Karpas-422 (cell line): ENCODE data around the gene ABCC10. TPM values are rescaled to one million over a fixed set of nuclear protein-coding genes. Genes with fewer than 3 reads are reported as not detected.

Source experiments
- DNase-seq: peaks from one replicate; pipeline ENCODE4 v3.0.0-alpha.2; 2015
- H2AFZ ChIP-seq: fragments of 200-600 bp; sonication (generic); 2 replicates; pipeline ENCODE4 v1.6.1; 2014; ENCODE audit warnings: antibody characterized with exemption, low read length, mixed read lengths
- H3K27ac ChIP-seq: fragments of 200-600 bp; sonication (generic); 2 replicates; pipeline ENCODE4 v1.5.1; 2014; ENCODE audit warnings: mild to moderate bottlenecking, low read length, moderate library complexity
- H3K27me3 ChIP-seq: fragments of 200-600 bp; sonication (generic); 2 replicates; pipeline ENCODE4 v1.6.1; 2014; ENCODE audit warnings: low read length, mixed read lengths
- H3K36me3 ChIP-seq: fragments of 200-600 bp; sonication (generic); 2 replicates; pipeline ENCODE4 v1.6.1; 2014; ENCODE audit warnings: low read length, mixed read lengths; ENCODE audit not compliant: insufficient read depth
- H3K4me1 ChIP-seq: fragments of 200-600 bp; sonication (generic); 2 replicates; pipeline ENCODE4 v1.6.1; 2014; ENCODE audit warnings: mild to moderate bottlenecking, low read length, mixed read lengths
- H3K4me2 ChIP-seq: fragments of 200-600 bp; sonication (generic); 2 replicates; pipeline ENCODE4 v1.6.1; 2014; ENCODE audit warnings: low read length, low read depth, mild to moderate bottlenecking; ENCODE audit not compliant: poor library complexity, severe bottlenecking
- H3K4me3 ChIP-seq: fragments of 200-600 bp; sonication (generic); 2 replicates; pipeline ENCODE4 v1.5.1; 2014; ENCODE audit warnings: mild to moderate bottlenecking, antibody characterized with exemption, low read length, mixed read lengths
- H3K79me2 ChIP-seq: fragments of 200-600 bp; sonication (generic); 2 replicates; pipeline ENCODE4 v1.6.1; 2014; ENCODE audit warnings: mild to moderate bottlenecking, low read length, mixed read lengths
- H3K9ac ChIP-seq: fragments of 200-600 bp; sonication (generic); 2 replicates; pipeline ENCODE4 v1.6.0; 2014; ENCODE audit warnings: low read length
- H3K9me2 ChIP-seq: fragments of 200-600 bp; sonication (generic), shearing (Covaris generic); replicated peaks from 2 replicates; pipeline ENCODE4 v1.6.0; 2014; ENCODE audit warnings: mild to moderate bottlenecking, low read length, moderate library complexity; ENCODE audit not compliant: insufficient read depth
- H3K9me3 ChIP-seq: fragments of 300-700, 200-600 bp; sonication (generic); 2 replicates; pipeline ENCODE4 v1.6.1; 2014; ENCODE audit warnings: low read length, mixed read lengths
- H4K20me1 ChIP-seq: fragments of 200-600 bp; sonication (generic); 2 replicates; pipeline ENCODE4 v1.6.1; 2014; ENCODE audit warnings: mild to moderate bottlenecking, antibody characterized with exemption, low read length, low read depth; ENCODE audit not compliant: insufficient read depth
- total RNA-seq: library from RNA; depleted of rRNA; stranded (reverse); fragments of >200 nt; shearing (Covaris generic); gene quantifications from 2 replicates; pipeline ENCODE4 v1.2.3, GENCODE V29; 2014; ENCODE audit warnings: low replicate concordance

The ABCC10 gene
- total RNA-seq, 1 experiment from 2014 or later = 33.5 TPM

GRCh38 chr6:43442935-43443334 lies 15.6 kb downstream of the ABCC10 start:
- Histone ChIP-seq H3K4me2 (no peak overlapping the region), H3K36me3 (peaks cover 2% of the 10 kb centered on the region; the same call in 1 of the 2 replicates), H4K20me1 (no peaks in the 10 kb centered on the region), H3K27ac (no peak overlapping the region), H3K9me2 (no peaks in the 10 kb centered on the region), H3K4me1 (no peaks in the 10 kb centered on the region), H3K9ac (no peak overlapping the region), H3K4me3 (no peak overlapping the region), H3K9me3 (no peaks in the 10 kb centered on the region), H3K27me3 (no peaks in the 10 kb centered on the region), H3K79me2 (no peaks in the 10 kb centered on the region), H2AFZ (no peak overlapping the region)
- DNase-seq = no peak

- no peak overlapping the region for H3K9ac ChIP-seq
- no peaks in the 10 kb centered on the region for H4K20me1 ChIP-seq
- H3K4me1 ChIP-seq = no peaks in the 10 kb centered on the region
- H3K79me2 ChIP-seq = no peaks in the 10 kb centered on the region
- H2AFZ ChIP-seq = no peak overlapping the region
- H3K4me3 ChIP-seq = no peak overlapping the region
- H3K4me2 ChIP-seq = no peak overlapping the region
- no peaks in the 10 kb centered on the region for H3K9me3 ChIP-seq
- no peak for DNase-seq
- no peaks in the 10 kb centered on the region; the same call in 1 of the 2 replicates for H3K36me3 ChIP-seq
- no peaks in the 10 kb centered on the region for H3K27me3 ChIP-seq
- H3K27ac ChIP-seq = no peak overlapping the region
- no peaks in the 10 kb centered on the region for H3K9me2 ChIP-seq
Observed at GRCh38 chr6:43444036-43444435, 16.7 kb downstream of the ABCC10 start.

- H4K20me1 ChIP-seq = no peaks in the 10 kb centered on the region
- H2AFZ ChIP-seq = no peak overlapping the region
- DNase-seq = no peak
- H3K27ac ChIP-seq = no peak overlapping the region
- H3K27me3 ChIP-seq = no peaks in the 10 kb centered on the region
- H3K36me3 ChIP-seq = peaks cover 3% of the 10 kb centered on the region; the same call in 1 of the 2 replicates
- H3K9ac ChIP-seq = no peak overlapping the region
- no peak overlapping the region for H3K4me3 ChIP-seq
- no peaks in the 10 kb centered on the region for H3K9me3 ChIP-seq
- H3K4me1 ChIP-seq = no peaks in the 10 kb centered on the region
- no peaks in the 10 kb centered on the region for H3K9me2 ChIP-seq
- H3K4me2 ChIP-seq = no peak overlapping the region
- H3K79me2 ChIP-seq = no peaks in the 10 kb centered on the region
Observed at GRCh38 chr6:43444582-43444981, 17.2 kb downstream of the ABCC10 start.

- no peaks in the 10 kb centered on the region for H3K9me3 ChIP-seq
- H3K36me3 ChIP-seq = peaks cover 3% of the 10 kb centered on the region; the same call in 1 of the 2 replicates
Observed at GRCh38 chr6:43445576-43445975, 18.2 kb downstream of the ABCC10 start.

GRCh38 chr6:43447604-43448003 lies 20.3 kb downstream of the ABCC10 start:
- Histone ChIP-seq H3K36me3 (peaks cover 8% of the 10 kb centered on the region), H3K9ac (no peak overlapping the region), H3K27ac (no peak overlapping the region), H3K4me1 (no peaks in the 10 kb centered on the region), H3K4me2 (no peak overlapping the region), H3K9me3 (no peaks in the 10 kb centered on the region), H3K9me2 (no peaks in the 10 kb centered on the region), H3K79me2 (no peaks in the 10 kb centered on the region), H3K27me3 (no peaks in the 10 kb centered on the region), H4K20me1 (no peaks in the 10 kb centered on the region), H2AFZ (no peak overlapping the region), H3K4me3 (no peak overlapping the region)
- no peak for DNase-seq

More at GRCh38 chr6:43445576-43445975, 18.2 kb downstream of the ABCC10 start:
- Histone ChIP-seq H3K4me1 (no peaks in the 10 kb centered on the region), H3K79me2 (no peaks in the 10 kb centered on the region), H3K27ac (no peak overlapping the region), H2AFZ (no peak overlapping the region), H3K9ac (no peak overlapping the region), H3K27me3 (no peaks in the 10 kb centered on the region), H3K4me2 (no peak overlapping the region), H4K20me1 (no peaks in the 10 kb centered on the region), H3K4me3 (no peak overlapping the region), H3K9me2 (no peaks in the 10 kb centered on the region)
- DNase-seq = no peak

GRCh38 chr6:43448916-43449315 lies 21.6 kb downstream of the ABCC10 start:
- no peaks in the 10 kb centered on the region for H3K79me2 ChIP-seq
- no peaks in the 10 kb centered on the region for H4K20me1 ChIP-seq
- DNase-seq = no peak
- no peaks in the 10 kb centered on the region for H3K9me3 ChIP-seq
- H2AFZ ChIP-seq = no peak overlapping the region
- H3K9me2 ChIP-seq = no peaks in the 10 kb centered on the region
- no peak overlapping the region for H3K27ac ChIP-seq
- no peaks in the 10 kb centered on the region for H3K4me1 ChIP-seq
- peaks cover 8% of the 10 kb centered on the region for H3K36me3 ChIP-seq
- H3K27me3 ChIP-seq = no peaks in the 10 kb centered on the region
- no peak overlapping the region for H3K9ac ChIP-seq
- H3K4me3 ChIP-seq = no peak overlapping the region
- H3K4me2 ChIP-seq = no peak overlapping the region

GRCh38 chr6:43450699-43451131 lies 23.4 kb downstream of the ABCC10 start:
- no peak overlapping the region for H3K4me2 ChIP-seq
- H3K27ac ChIP-seq = no peak overlapping the region
- no peaks in the 10 kb centered on the region for H3K27me3 ChIP-seq
- H3K36me3 ChIP-seq = peaks cover 8% of the 10 kb centered on the region
- H4K20me1 ChIP-seq = no peaks in the 10 kb centered on the region
- no peak overlapping the region for H3K9ac ChIP-seq
- DNase-seq = no peak
- H3K4me3 ChIP-seq = no peak overlapping the region
- H3K4me1 ChIP-seq = peaks cover 9% of the 10 kb centered on the region
- no peaks in the 10 kb centered on the region for H3K9me3 ChIP-seq
- H3K9me2 ChIP-seq = no peaks in the 10 kb centered on the region
- no peak overlapping the region for H2AFZ ChIP-seq
- H3K79me2 ChIP-seq = no peaks in the 10 kb centered on the region

GRCh38 chr6:43451348-43451747 lies 24.0 kb downstream of the ABCC10 start:
- no peak overlapping the region for H3K27ac ChIP-seq
- no peaks in the 10 kb centered on the region for H3K9me2 ChIP-seq
- peaks cover 8% of the 10 kb centered on the region for H3K36me3 ChIP-seq
- no peak overlapping the region for H3K4me2 ChIP-seq
- no peak overlapping the region for H3K9ac ChIP-seq
- H3K9me3 ChIP-seq = no peaks in the 10 kb centered on the region
- H3K4me1 ChIP-seq = peaks cover 12% of the 10 kb centered on the region
- no peak overlapping the region for H2AFZ ChIP-seq
- H3K79me2 ChIP-seq = no peaks in the 10 kb centered on the region
- no peaks in the 10 kb centered on the region for H3K27me3 ChIP-seq
- H4K20me1 ChIP-seq = no peaks in the 10 kb centered on the region
- DNase-seq = no peak
- no peak overlapping the region for H3K4me3 ChIP-seq

GRCh38 chr6:43451939-43452338 lies 24.6 kb downstream of the ABCC10 start:
- no peak overlapping the region for H2AFZ ChIP-seq
- no peaks in the 10 kb centered on the region for H3K79me2 ChIP-seq
- peaks cover 12% of the 10 kb centered on the region for H3K4me1 ChIP-seq
- H3K36me3 ChIP-seq = peaks cover 8% of the 10 kb centered on the region
- H3K9me2 ChIP-seq = no peaks in the 10 kb centered on the region
- no peak overlapping the region for H3K27ac ChIP-seq
- no peaks in the 10 kb centered on the region for H4K20me1 ChIP-seq
- no peaks in the 10 kb centered on the region for H3K27me3 ChIP-seq
- no peaks in the 10 kb centered on the region for H3K9me3 ChIP-seq
- no peak for DNase-seq
- H3K4me3 ChIP-seq = no peak overlapping the region
- no peak overlapping the region for H3K9ac ChIP-seq
- no peak overlapping the region for H3K4me2 ChIP-seq
